ENCODE data around the gene NUTM1. TPM values are rescaled to one million over a fixed set of nuclear protein-coding genes. Genes with fewer than 3 reads are reported as not detected.

Gene NUTM1
- total and polyA plus RNA-seq, 2 of the 13 experiments (the other 11 are each of a cell fraction or from before 2014, with no cell fraction given): not detected

DNA sequence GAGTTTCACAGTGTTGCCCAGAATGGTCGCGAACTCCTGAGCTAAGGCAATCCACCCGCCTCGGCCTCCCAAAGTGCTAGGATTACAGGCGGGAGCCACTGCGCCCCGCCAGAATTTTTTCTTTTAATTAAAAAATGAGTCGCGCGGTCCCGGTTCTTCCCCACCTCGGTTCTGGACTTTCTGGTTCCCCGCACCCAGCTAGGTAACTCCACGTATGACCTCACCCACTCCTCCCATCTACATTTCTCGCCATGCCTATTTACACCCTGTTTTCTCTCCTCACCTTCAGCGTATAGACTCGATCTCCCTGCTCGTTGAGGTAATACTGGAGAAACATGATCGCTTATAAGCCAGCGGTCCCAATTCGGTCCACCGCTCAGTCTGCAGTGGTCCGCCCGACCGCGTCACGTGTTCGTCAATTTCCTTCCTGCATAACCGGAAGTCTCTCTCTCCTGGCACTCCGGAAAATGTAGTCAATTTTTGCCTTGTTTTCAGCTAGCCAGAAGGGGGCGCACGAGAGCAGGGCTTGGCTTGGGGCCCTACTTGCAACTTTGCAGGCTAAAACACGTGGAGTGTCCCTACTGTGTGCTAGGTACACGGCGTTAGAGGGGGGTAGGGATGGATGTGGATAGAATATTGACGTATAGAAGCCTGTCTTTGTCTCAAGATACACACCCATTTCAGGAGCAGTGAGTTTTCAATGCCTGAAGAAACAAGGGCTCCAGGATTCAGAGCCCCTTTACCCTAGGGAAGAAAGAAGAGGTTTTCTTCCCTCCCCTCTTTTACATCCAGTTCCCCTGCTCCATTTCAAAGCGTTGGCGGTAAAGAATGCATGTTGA, at the start of gene NUTM1, which contains the start of gene NOP10 (continued):
- TF ChIP-seq THAP9 (CRISPR knock-in tag; IDR thresholded peaks at IDR 0.05; ENCODE audit: borderline replicate concordance) (peak; percentile 87; the same call in 1 of the 2 replicates), HCFC1 (IDR thresholded peaks at IDR 0.05; ENCODE audit: low read depth, low read length) (peak; percentile 45; the same call in 1 of the 2 replicates), ARID5B (CRISPR knock-in tag; IDR thresholded peaks at IDR 0.05) (peak; percentile 49; the same call in 1 of the 2 replicates), SALL2 (CRISPR knock-in tag; IDR thresholded peaks at IDR 0.05) (0 out of 2 replicates have a peak, but pooled peaks have one; percentile 53), POLR2AphosphoS2 (IDR thresholded peaks at IDR 0.05; ENCODE audit: low read depth, low read length) (0 out of 2 replicates have a peak, but pooled peaks have one; percentile 57), ZNF749 (CRISPR knock-in tag; IDR thresholded peaks at IDR 0.05; ENCODE audit: borderline replicate concordance) (peak; percentile 54; the same call in 1 of the 2 replicates), GATA4 (IDR thresholded peaks at IDR 0.05; ENCODE audit: borderline replicate concordance, low read depth) (peak; percentile 29; the same call in 1 of the 2 replicates), ZNF230 (CRISPR knock-in tag; IDR thresholded peaks at IDR 0.05) (peak; percentile 92), CCDC6 (CRISPR knock-in tag; IDR thresholded peaks at IDR 0.05) (peak; percentile 71; the same call in 1 of the 2 replicates), HIC2 (CRISPR knock-in tag; IDR thresholded peaks at IDR 0.05; ENCODE audit: low read depth) (no peak), ZNF704 (CRISPR knock-in tag; IDR thresholded peaks at IDR 0.05; ENCODE audit: borderline replicate concordance) (no peak), FLYWCH1 (CRISPR knock-in tag; IDR thresholded peaks at IDR 0.05) (no peak), RAD51 (IDR thresholded peaks at IDR 0.05; ENCODE audit: borderline replicate concordance) (peak; percentile 82), ZSCAN12 (CRISPR knock-in tag; IDR thresholded peaks at IDR 0.05) (no peak)
- TF ChIP-seq, protein P1, sequence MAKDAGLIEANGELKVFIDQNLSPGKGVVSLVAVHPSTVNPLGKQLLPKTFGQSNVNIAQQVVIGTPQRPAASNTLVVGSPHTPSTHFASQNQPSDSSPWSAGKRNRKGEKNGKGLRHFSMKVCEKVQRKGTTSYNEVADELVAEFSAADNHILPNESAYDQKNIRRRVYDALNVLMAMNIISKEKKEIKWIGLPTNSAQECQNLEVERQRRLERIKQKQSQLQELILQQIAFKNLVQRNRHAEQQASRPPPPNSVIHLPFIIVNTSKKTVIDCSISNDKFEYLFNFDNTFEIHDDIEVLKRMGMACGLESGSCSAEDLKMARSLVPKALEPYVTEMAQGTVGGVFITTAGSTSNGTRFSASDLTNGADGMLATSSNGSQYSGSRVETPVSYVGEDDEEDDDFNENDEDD (CRISPR knock-in tag; IDR thresholded peaks at IDR 0.05; ENCODE audit: borderline replicate concordance): peak; percentile 67; the same call in 1 of the 2 replicates
